Gastroesophageal sphincter (tissue), 3 donors: Measurements from ENCODE around the gene LTBP2.

Source experiments
- POLR2AphosphoS5 ChIP-seq: sonication (generic); formaldehyde crosslinking; IDR thresholded peaks from one replicate; pipeline ENCODE4 v1.6.1; 2017; ENCODE audit warnings: antibody characterized with exemption
- TF ChIP-seq, protein P1 (sequence below), 4 experiments: fragments of 200-600 bp in 2 of 4; fragments of 450-650 bp in 2 of 4; sonication (generic) in 1 of 4; IDR thresholded peaks; one replicate each; pipeline ENCODE4 v1.5.1; 2017 to 2019; ENCODE audit warnings: antibody characterized with exemption in 4 of 4, mild to moderate bottlenecking in 2 of 4, moderate library complexity in 2 of 4

- TF ChIP-seq POLR2AphosphoS5, result no peak
- TF ChIP-seq, protein P1, sequence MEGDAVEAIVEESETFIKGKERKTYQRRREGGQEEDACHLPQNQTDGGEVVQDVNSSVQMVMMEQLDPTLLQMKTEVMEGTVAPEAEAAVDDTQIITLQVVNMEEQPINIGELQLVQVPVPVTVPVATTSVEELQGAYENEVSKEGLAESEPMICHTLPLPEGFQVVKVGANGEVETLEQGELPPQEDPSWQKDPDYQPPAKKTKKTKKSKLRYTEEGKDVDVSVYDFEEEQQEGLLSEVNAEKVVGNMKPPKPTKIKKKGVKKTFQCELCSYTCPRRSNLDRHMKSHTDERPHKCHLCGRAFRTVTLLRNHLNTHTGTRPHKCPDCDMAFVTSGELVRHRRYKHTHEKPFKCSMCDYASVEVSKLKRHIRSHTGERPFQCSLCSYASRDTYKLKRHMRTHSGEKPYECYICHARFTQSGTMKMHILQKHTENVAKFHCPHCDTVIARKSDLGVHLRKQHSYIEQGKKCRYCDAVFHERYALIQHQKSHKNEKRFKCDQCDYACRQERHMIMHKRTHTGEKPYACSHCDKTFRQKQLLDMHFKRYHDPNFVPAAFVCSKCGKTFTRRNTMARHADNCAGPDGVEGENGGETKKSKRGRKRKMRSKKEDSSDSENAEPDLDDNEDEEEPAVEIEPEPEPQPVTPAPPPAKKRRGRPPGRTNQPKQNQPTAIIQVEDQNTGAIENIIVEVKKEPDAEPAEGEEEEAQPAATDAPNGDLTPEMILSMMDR (IDR thresholded peaks at IDR 0.05), result no peak
Measured at GRCh38 chr14:74542056-74542685, 69.9 kb downstream of the LTBP2 start.
